ENCODE results near the gene BRF1. TPM values are rescaled to one million over a fixed set of nuclear protein-coding genes. Genes with fewer than 3 reads are reported as not detected.

The BRF1 gene
- total and polyA plus RNA-seq, 3 donors from 2014 or later = 30.3 to 112 (median 95.3) TPM

DNA sequence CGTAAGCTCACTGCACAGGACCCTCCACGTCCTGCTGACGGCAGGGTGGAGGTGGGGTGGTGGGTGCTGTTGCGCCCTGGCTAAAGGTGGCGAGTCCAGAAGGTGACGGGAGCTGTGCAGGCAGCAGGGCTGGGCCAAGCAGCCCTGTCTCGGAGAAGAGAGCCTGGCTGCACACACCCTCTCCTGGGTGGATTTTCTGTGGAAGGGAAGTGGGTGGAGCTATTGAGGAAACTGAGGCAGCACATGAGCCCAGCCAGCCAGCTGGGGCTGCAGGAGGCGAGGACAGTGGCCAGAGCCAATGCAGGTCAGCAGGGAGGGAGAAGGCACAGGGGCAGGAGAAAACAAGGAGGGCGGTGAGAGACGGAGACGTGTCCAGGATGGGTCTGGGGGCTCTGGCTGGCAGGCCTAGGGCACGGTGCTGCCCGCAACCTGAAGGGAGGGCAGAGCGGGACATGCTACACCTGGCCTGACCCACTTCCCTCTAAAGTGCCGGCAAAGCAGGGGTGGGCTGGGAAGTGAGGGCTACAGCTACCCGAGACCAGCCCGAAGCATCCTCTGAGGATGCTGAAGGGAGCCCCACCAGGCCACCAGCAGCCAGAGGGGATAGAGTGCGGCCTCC, 32.0 kb downstream of the BRF1 start:
- H3K27me3 ChIP-seq = no peaks in the 10 kb centered on the region
- no peak overlapping the region for H3K27ac ChIP-seq
- WGBS, 2 donors = 93% methylated on average over 7 to 18 of the region's 18 CpGs
- intact Hi-C loops (cut with DNase I; ENCODE audit: low total_unique reads) = no loop called here
- no peak for TF ChIP-seq POLR2A (IDR thresholded peaks at IDR 0.05)
- TF ChIP-seq, protein P1, sequence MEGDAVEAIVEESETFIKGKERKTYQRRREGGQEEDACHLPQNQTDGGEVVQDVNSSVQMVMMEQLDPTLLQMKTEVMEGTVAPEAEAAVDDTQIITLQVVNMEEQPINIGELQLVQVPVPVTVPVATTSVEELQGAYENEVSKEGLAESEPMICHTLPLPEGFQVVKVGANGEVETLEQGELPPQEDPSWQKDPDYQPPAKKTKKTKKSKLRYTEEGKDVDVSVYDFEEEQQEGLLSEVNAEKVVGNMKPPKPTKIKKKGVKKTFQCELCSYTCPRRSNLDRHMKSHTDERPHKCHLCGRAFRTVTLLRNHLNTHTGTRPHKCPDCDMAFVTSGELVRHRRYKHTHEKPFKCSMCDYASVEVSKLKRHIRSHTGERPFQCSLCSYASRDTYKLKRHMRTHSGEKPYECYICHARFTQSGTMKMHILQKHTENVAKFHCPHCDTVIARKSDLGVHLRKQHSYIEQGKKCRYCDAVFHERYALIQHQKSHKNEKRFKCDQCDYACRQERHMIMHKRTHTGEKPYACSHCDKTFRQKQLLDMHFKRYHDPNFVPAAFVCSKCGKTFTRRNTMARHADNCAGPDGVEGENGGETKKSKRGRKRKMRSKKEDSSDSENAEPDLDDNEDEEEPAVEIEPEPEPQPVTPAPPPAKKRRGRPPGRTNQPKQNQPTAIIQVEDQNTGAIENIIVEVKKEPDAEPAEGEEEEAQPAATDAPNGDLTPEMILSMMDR (IDR thresholded peaks at IDR 0.05) = no peak
- H3K36me3 ChIP-seq (ENCODE audit: low read depth, missing control alignments) = no peaks in the 10 kb centered on the region
- H3K4me3 ChIP-seq = no peak overlapping the region
- DNase-seq = no peak
- no peaks in the 10 kb centered on the region for H3K4me1 ChIP-seq
- H3K9me3 ChIP-seq = no peaks in the 10 kb centered on the region

GRCh38 chr14:105267820-105268548, 32.8 kb downstream of the BRF1 start:
- WGBS, 2 donors = 57 to 83% methylated on average over 8 to 20 of the region's 21 CpGs
- Histone ChIP-seq H3K9me3 (no peaks in the 10 kb centered on the region), H3K36me3 (ENCODE audit: low read depth, missing control alignments) (no peaks in the 10 kb centered on the region), H3K4me3 (no peak overlapping the region), H3K4me1 (no peaks in the 10 kb centered on the region), H3K27ac (no peak overlapping the region), H3K27me3 (no peaks in the 10 kb centered on the region)
- intact Hi-C loops (cut with DNase I; ENCODE audit: low total_unique reads) = no loop called here
- TF ChIP-seq POLR2A (IDR thresholded peaks at IDR 0.05) = no peak
- TF ChIP-seq, protein P1 (IDR thresholded peaks at IDR 0.05) = no peak
- DNase-seq = peak; percentile 74

DNA sequence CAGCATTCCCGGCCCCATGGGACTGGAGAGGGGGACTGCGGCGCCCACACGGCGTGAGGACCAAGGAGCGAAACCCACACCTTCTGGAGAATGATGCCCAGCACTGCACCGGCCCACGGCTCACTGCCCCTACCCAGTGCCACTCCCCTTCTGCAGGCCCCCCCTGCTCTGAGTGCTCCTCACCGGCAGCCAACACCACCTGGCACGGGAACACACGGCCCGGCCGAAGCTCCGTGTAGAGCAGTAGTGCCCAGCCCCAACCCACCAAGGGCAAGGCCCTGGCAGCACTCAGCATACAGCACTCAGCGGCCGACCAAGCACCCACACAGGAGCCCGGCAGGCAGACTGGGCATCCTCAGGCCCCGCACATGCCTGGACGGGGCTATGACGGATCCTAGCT, 39.0 kb downstream of the BRF1 start:
- H3K27me3 ChIP-seq = no peaks in the 10 kb centered on the region
- no peaks in the 10 kb centered on the region for H3K36me3 ChIP-seq (ENCODE audit: low read depth, missing control alignments)
- no peak overlapping the region for H3K4me3 ChIP-seq
- H3K9me3 ChIP-seq = no peaks in the 10 kb centered on the region
- no peaks in the 10 kb centered on the region for H3K4me1 ChIP-seq
- no peak overlapping the region for H3K27ac ChIP-seq
- TF ChIP-seq, protein P1 (IDR thresholded peaks at IDR 0.05) = no peak
- no peak for TF ChIP-seq POLR2A (IDR thresholded peaks at IDR 0.05)
- 92 to 96% methylated on average over 8 to 20 of the region's 20 CpGs for WGBS, 2 donors
- intact Hi-C loops (cut with DNase I; ENCODE audit: low total_unique reads) = no loop called here
- no peak for DNase-seq

DNA sequence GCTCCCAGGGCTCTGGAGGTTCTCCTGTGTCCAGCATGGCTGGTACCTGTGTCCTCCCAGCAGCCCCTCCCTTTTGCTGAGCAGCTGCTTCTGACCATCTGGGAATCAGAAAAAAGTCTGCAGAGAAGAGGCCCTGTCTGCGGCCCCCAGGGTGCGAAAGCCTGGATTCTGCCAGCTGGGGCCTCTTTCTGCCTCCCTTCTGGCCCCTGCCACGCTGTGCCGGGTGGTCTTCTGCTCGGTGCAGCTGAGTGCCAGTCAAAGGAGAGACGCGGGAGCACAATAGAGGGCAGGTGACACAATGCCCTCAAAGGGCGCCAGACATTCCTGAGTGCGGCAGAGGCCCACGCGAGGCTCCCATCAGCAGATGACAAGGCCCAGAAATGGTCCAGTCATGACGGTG, 39.8 kb downstream of the BRF1 start:
- intact Hi-C loops (cut with DNase I; ENCODE audit: low total_unique reads) = no loop called here
- WGBS, 2 donors = 89 to 97% methylated on average over 5 to 11 of the region's 12 CpGs
- Histone ChIP-seq H3K4me3 (no peak overlapping the region), H3K27ac (no peak overlapping the region), H3K27me3 (no peaks in the 10 kb centered on the region), H3K9me3 (no peaks in the 10 kb centered on the region), H3K36me3 (ENCODE audit: low read depth, missing control alignments) (no peaks in the 10 kb centered on the region), H3K4me1 (no peaks in the 10 kb centered on the region)
- no peak for TF ChIP-seq POLR2A (IDR thresholded peaks at IDR 0.05)
- TF ChIP-seq, protein P1 (IDR thresholded peaks at IDR 0.05) = no peak
- no peak for DNase-seq

Data from testis (tissue), 3 donors.